ENCODE measurements around the gene S100A8.
A peak's percentile ranks its signal among the peaks of the same experiment; 100 is the strongest.
"Not testable (repeated sequence)": the region's sequence is repeated elsewhere in the genome, so short reads cannot be mapped to it uniquely, and the experiment has no call there.

Gene S100A8

DNA sequence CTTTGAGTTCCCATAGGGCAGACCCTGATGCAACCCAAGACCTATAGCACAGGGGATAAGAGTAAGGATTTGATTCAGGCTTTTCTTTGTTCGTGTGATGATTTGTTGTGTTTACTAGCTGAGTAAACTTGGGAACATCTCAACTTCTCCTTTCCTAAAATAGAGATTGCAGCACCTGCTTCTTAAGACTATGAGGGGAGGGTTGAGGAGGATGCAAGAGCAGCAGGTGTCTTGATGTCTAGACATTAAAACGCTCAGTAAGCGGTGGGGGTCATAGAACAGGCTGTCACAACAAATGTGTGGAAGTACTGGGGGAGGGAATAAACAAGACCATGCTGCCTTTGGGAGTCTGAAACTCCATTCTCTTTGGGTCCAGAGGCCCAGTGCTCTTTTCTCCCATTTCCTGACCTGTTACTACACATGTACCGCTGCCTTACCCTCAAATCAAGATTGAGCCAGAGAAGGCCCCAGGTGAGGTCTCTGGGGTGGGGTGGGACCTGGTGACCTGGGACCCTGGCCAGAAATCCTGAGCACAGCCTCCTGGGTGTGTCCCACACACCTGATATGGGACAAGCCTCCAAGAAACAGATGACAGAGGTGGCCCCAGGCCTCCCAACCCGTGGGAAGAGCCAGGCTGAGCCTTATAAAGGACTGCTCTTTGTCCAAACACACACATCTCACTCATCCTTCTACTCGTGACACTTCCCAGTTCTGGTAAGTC lies 25.1 kb upstream of the S100A8 start, which contains the start of gene S100A7A:
S100A7A (plus strand) TSS at position 671 of the 721 bp plus-strand sequence. CDS start 1,563 bp downstream, outside the sequence.
- no peak for DNase-seq

GRCh38 chr1:153413961-153414360 lies 23.1 kb upstream of the S100A8 start:
- DNase-seq = not testable (repeated sequence)

- not testable (repeated sequence) for DNase-seq
Measured at GRCh38 chr1:153407274-153407673, 16.4 kb upstream of the S100A8 start.

DNA sequence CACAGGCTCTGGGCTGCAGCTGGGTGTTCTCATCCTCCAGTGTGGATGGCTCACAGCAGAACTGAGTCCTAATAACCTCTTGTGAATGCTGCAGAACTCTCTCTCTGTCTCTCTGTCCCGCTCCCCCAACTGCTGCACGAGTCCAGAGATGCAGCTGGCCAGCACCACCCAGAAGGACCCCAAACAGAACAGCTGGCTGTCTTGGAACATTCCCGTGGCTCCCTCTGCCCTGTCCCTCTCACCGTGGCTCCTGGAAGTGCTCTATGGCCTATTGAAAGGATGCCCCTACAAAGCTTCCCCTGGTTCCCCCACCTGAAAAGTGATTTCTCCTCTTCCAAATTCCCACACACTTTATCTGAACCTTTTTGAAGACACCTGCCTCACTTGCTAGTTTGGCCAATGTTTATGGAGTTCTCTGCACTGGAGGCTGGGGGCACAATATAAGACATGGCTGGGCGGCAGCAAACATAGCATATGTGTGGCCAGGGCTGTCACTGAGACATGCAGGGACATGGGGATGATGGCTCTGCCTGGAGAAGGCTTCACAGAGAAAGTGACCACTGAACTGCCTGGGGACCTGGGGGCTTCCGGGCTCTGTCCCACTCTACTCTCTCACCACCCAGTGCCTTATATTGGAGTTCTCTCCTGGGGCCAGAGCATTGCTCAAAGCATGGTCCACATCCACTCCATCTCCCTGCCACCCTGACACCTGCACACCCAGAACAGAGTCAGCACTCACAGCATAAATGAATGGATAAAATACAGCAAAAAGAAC lies 15.1 kb upstream of the S100A8 start:
- not testable (repeated sequence) for DNase-seq

DNA sequence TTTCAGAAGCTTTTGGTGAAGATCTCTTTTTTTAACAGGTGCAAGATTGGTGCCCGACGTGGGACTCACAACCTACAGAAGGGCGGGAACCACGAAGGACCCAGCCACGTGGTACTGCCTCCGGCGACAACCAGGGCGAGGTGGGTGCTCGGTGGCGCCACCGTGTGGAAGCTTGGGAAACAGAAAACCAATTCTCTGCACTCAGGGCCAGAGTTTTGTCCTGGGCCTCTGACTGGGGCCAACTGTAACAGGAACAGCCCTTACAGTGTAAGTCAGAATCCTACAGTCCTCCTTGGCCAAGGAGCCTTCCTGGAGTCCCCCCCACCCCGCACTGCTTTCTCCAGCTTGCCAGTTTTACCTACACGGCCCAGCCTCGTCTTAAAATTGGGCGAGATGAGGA lies 13.9 kb upstream of the S100A8 start:
- DNase-seq = peak; percentile 79

DNA sequence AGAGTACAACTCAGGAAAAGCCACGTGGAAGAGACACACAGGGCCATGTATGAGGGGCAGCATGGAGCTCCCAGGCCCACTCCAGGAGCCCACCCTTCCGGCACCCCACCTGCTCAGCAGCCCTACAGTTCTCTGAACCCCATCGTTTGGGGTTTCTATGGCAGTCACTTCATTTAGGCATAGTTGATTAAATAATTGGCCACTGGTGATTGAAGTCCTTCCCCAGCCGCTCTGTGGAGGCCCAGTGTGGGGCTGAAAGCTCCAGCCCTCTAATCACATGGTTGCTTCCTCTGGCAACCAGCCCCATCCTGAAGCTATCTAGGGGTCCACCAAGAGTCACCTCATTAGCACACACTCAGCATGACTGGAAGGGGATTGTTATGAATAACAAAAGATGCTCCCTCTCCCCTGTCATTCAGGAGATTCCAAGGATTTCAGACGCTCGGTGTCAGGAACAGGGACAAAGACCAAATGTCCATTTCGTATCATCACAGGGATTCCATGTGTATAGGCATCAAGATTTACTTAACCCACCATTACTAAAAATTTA lies 13.3 kb upstream of the S100A8 start:
- no peak for DNase-seq

DNA sequence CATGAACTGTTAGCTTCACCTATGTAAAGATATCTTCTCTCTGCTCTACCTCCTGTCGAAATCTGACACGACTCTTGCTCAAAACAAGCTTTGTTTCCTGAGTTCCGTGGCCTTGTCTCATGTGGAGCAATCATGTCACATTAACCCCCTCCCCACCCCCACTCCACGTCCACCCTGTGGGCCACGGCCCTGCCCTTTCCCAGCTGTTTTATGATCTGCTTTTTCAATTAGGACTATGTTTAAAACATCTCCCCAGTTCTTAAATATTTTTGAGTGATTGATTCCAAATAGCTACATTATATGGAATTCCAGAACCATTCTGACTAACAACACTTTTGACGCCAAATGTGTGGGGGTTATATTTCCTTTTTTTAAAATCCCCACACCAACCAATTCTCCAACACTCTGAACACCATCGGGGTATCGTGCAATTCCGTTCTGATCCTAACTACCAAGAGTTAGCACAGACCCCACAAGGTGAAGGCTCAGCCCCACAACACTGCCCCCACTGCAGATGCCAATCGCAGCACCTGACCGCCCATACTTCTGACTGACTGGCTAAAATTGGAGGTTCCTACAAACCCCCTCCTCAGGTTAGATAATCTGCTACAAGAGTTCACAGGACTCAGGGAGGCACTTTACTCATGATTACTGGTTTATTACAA lies 12.7 kb upstream of the S100A8 start:
- DNase-seq = no peak

- DNase-seq = no peak
Measured at GRCh38 chr1:153402226-153402625, 11.4 kb upstream of the S100A8 start.

- no peak for DNase-seq
Measured at GRCh38 chr1:153401461-153401860, 10.6 kb upstream of the S100A8 start.

- DNase-seq = no peak
Measured at GRCh38 chr1:153400244-153400643, 9.4 kb upstream of the S100A8 start.

DNA sequence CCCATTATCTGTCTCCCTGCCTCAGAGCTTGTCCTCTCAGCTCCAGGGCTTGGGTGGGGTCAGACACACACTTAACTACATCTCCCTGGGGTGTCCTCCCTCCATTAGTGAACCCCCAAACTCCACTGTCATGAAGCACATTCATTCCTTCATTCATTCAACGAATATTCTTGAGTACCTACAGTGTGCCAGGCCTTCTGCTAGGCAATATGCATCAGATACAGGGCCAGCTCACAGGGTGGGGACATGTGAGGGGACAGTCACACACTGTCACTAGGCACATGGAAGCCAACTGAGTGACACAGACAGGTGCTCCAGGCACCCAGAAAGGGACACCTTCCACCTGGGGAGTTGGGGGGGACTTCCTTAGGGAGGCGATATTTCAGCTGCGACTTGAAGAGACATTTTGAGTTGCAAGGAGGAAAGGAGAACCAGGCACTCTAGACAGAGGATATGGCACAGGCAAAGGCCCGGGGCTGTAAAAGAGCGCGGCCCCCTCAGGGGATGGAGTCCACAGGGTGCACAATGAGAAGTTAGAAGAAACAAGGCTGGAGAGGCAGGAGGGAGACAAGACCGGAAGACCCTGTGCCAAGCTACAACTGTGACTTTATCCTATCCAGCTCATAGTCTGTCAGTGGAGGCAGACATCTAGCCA lies 8.7 kb upstream of the S100A8 start:
- DNase-seq = no peak

GRCh38 chr1:153397924-153398651 lies 7.2 kb upstream of the S100A8 start:
- DNase-seq = no peak

GRCh38 chr1:153397051-153397923 lies 6.4 kb upstream of the S100A8 start:
- DNase-seq = no peak

GRCh38 chr1:153396461-153396860 lies 5.6 kb upstream of the S100A8 start:
- no peak for DNase-seq

- no peak for DNase-seq
Measured at GRCh38 chr1:153395776-153396175, 4.9 kb upstream of the S100A8 start.

DNA sequence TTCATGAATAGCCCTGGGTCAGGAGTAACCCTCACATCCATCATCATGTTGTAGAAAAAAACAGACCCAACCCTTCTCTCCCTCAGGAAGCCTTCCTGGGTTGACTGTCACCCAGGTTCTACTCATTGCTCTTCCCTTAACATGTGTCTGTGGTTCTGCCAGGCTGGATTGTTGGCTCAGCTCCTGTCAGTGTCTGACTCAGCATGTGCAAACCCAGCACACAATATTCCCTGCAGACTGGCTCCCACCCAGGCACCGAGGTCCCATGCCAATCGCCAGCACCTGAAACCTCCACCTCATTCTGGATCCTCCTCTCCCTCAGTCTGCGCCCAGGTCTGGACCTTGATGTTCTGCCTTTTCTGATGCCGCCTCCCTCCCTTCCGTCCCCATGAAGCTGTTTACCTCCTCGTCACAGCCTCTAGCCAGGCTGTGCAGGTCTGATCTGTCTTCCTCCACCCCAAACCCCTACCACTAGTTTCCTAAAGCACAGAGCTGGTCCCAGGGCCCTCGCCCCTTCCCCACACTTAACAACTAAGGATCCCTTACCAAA lies 4.3 kb upstream of the S100A8 start:
- DNase-seq = no peak

DNA sequence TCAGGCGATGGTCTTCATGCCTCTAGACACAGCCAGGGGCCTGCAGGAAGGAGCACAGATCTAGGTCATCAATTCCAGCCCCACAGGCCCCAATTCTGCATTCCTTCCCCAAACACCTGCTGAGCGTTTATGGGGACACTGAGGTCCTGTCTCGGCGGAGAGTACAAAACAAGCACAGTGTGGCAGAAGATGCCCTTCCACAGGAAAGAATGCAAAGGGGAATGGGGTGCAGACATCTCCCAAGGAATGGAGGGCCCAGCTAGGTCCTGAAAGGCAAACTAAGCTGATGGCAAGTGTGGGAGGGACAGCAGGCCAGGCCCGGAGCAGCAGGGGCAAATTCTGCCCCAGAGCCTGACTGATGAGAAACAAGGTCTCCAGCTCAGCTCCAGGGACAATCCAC lies 3.5 kb upstream of the S100A8 start:
- no peak for DNase-seq

- no peak for DNase-seq
Measured at GRCh38 chr1:153393926-153394325, 3.1 kb upstream of the S100A8 start.

DNA sequence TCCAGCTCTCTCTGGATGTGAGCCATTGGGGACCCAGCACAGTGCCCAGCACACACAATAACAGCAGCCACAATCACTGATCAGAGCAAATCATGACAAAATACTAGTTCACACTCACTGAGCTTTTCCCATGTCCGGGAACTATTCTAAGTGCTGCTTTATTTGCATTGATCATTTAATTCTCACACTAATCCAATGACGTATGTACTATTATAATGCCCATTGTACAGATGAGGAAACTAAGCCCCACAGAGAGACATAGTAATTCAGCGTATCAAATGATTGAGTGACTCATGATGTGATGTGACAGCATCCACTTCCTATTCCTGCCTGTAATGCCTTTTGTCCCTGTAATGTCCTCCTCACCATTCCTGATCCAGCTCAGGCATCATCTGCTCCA lies 1.9 kb upstream of the S100A8 start:
- DNase-seq = no peak

DNA sequence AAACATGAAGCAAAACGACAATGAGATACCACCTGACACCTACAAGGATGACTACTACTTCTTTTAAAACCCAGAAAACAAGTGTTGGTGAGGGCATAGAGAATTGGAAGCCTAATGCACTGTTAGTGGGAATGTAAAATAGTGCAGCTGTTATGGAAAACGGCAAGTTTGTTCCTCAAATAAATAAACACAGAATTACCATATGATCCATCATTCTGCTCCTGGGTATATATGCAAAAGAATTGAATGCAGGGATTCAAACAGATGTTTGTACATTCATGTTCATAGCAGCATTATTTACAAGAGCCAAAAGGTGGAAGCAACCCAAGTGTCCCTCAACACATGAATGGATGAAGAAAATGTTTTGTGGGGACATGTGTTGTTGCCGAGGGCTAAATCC lies 1.4 kb upstream of the S100A8 start:
- DNase-seq = no peak

Measured in stimulated activated CD8-positive, alpha-beta memory T cell treated with anti-CD3 and anti-CD28 coated beads, Interleukin-4, amount 100 ng/mL, for 48 hours (primary cell).